HG03457 (cell line): ENCODE results near the gene NAPB.
A peak's percentile ranks its signal among the peaks of the same experiment; 100 is the strongest.
"Not testable (repeated sequence)": the region's sequence is repeated elsewhere in the genome, so short reads cannot be mapped to it uniquely, and the experiment has no call there.

ENCODE experiments used
- ATAC-seq: cut with Tn5 transposase; IDR thresholded peaks from one replicate; pipeline ENCODE4 v1.9.1; 2021; ENCODE audit warnings: moderate number of reproducible peaks; ENCODE audit not compliant: unreplicated experiment

NAPB gene

GRCh38 chr20:23420943-23421931 is at the start of gene NAPB:
Gene NAPB, minus strand, starts transcription at chr20:23421488. Its CDS starts 86 bp downstream, at chr20:23421402.
- ATAC-seq, result peak; percentile 95

GRCh38 chr20:23466961-23467360 is 45.7 kb upstream of the NAPB start:
- not testable (repeated sequence) for ATAC-seq

- ATAC-seq, result no peak
Measured at GRCh38 chr20:23461180-23461579, 39.9 kb upstream of the NAPB start.

GRCh38 chr20:23459461-23460150 is 38.3 kb upstream of the NAPB start:
- ATAC-seq, result no peak

GRCh38 chr20:23456873-23457272 is 35.6 kb upstream of the NAPB start:
- ATAC-seq, result no peak

- ATAC-seq, result no peak
Measured at GRCh38 chr20:23456409-23456808, 35.1 kb upstream of the NAPB start.

GRCh38 chr20:23455639-23456038 is 34.4 kb upstream of the NAPB start:
- no peak for ATAC-seq

- no peak for ATAC-seq
Measured at GRCh38 chr20:23454816-23455215, 33.5 kb upstream of the NAPB start.

GRCh38 chr20:23453549-23454543 is 32.6 kb upstream of the NAPB start:
- no peak for ATAC-seq

- ATAC-seq, result no peak
Measured at GRCh38 chr20:23452776-23453175, 31.5 kb upstream of the NAPB start, which contains the start of gene CST11. Gene CST11, minus strand, starts transcription at chr20:23452876. Its CDS starts 65 bp downstream, at chr20:23452811.

GRCh38 chr20:23451956-23452487 is 30.7 kb upstream of the NAPB start:
- no peak for ATAC-seq

GRCh38 chr20:23450877-23451276 is 29.6 kb upstream of the NAPB start:
- ATAC-seq, result no peak

- no peak for ATAC-seq
Measured at GRCh38 chr20:23449421-23449820, 28.1 kb upstream of the NAPB start.

GRCh38 chr20:23448167-23448566 is 26.9 kb upstream of the NAPB start:
- no peak for ATAC-seq

GRCh38 chr20:23446505-23446904 is 25.2 kb upstream of the NAPB start:
- no peak for ATAC-seq

- ATAC-seq, result no peak
Measured at GRCh38 chr20:23445596-23446217, 24.4 kb upstream of the NAPB start.

GRCh38 chr20:23444859-23445258 is 23.6 kb upstream of the NAPB start:
- ATAC-seq, result no peak

- ATAC-seq, result no peak
Measured at GRCh38 chr20:23442436-23442835, 21.1 kb upstream of the NAPB start.

GRCh38 chr20:23441850-23442313 is 20.6 kb upstream of the NAPB start:
- ATAC-seq, result peak; percentile 57

- ATAC-seq, result no peak
Measured at GRCh38 chr20:23440004-23440403, 18.7 kb upstream of the NAPB start.
